Gastroesophageal sphincter (tissue), 3 donors: ENCODE measurements around the gene BCAS4.

Source experiments
- CTCF ChIP-seq, 4 experiments: fragments of 200-600 bp in 2 of 4; fragments of 450-650 bp in 2 of 4; sonication (generic) in 1 of 4; IDR thresholded peaks; one replicate each; pipeline ENCODE4 v1.5.1; 2017 to 2019; ENCODE audit warnings: antibody characterized with exemption in 4 of 4, mild to moderate bottlenecking in 2 of 4, moderate library complexity in 2 of 4
- EP300 ChIP-seq: sonication (generic); formaldehyde crosslinking; IDR thresholded peaks from one replicate; pipeline ENCODE4 v1.6.1; 2017; ENCODE audit warnings: antibody characterized with exemption, mild to moderate bottlenecking
- POLR2A ChIP-seq, 2 donors: fragments of 450-650 bp; IDR thresholded peaks; one replicate each; pipeline ENCODE4 v1.6.1; 2017; ENCODE audit warnings: antibody characterized with exemption in 2 of 2, mild to moderate bottlenecking in 2 of 2, moderate library complexity in 1 of 2

GRCh38 chr20:50758469-50758868 lies 36.4 kb upstream of the BCAS4 start:
- TF ChIP-seq POLR2A (IDR thresholded peaks at IDR 0.05): no peak
- no peak for TF ChIP-seq CTCF (IDR thresholded peaks at IDR 0.05)
- TF ChIP-seq EP300: no peak
